OCI-LY3 (cell line): ENCODE data around the gene CD14.

Source experiments
- EZH2phosphoT487 ChIP-seq: fragments of 200-600 bp; shearing (Covaris generic); IDR thresholded peaks from 2 replicates; pipeline ENCODE4 v1.6.1; 2018; ENCODE audit warnings: antibody characterized with exemption, mixed run types, low read depth
- TF ChIP-seq, protein P1 (sequence below): fragments of 200-600, 300-600 bp; sonication (generic); IDR thresholded peaks from 2 replicates; pipeline ENCODE4 v1.5.1; 2014; ENCODE audit warnings: antibody characterized with exemption, low read length, low read depth

DNA sequence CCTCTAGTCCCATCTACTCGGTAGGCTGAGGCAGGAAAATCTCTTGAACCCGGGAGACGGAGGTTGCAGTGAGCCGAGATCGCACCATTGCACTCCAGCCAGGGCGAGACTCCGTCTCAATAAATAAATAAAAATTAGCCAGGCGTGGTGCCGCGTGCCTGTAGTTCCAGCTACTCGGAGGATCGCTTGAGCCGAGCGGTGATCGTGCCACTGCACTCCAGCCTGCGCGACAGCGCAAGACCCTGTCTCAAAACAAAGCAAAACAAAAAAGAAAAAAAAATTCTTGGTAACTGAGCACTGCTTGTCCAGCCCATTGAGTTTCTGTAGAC, 31.0 kb upstream of the CD14 start:
- TF ChIP-seq, protein P1, sequence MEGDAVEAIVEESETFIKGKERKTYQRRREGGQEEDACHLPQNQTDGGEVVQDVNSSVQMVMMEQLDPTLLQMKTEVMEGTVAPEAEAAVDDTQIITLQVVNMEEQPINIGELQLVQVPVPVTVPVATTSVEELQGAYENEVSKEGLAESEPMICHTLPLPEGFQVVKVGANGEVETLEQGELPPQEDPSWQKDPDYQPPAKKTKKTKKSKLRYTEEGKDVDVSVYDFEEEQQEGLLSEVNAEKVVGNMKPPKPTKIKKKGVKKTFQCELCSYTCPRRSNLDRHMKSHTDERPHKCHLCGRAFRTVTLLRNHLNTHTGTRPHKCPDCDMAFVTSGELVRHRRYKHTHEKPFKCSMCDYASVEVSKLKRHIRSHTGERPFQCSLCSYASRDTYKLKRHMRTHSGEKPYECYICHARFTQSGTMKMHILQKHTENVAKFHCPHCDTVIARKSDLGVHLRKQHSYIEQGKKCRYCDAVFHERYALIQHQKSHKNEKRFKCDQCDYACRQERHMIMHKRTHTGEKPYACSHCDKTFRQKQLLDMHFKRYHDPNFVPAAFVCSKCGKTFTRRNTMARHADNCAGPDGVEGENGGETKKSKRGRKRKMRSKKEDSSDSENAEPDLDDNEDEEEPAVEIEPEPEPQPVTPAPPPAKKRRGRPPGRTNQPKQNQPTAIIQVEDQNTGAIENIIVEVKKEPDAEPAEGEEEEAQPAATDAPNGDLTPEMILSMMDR: no peak
- TF ChIP-seq EZH2phosphoT487: no peak
